ENCODE measurements around the gene HSFX1. TPM values are rescaled to one million over a fixed set of nuclear protein-coding genes. Genes with fewer than 3 reads are reported as not detected.
"Not testable (repeated sequence)": the region's sequence is repeated elsewhere in the genome, so short reads cannot be mapped to it uniquely, and the experiment has no call there.

Gene HSFX1
- total RNA-seq, 1 experiment from 2014 or later: 0.55 TPM

GRCh38 chrX:149781727-149782126, 7.9 kb downstream of the HSFX1 start, which contains the start of gene MAGEA9:
MAGEA9 (plus strand) TSS chrX:149781930; CDS start chrX:149786211, 4,281 bp downstream.
- H2BK12ac ChIP-seq (ENCODE audit: insufficient read length, low read depth, low read length); H3K4ac ChIP-seq (ENCODE audit: low read depth, low read length); H2BK120ac ChIP-seq (ENCODE audit: low read depth, low read length, poor library complexity, severe bottlenecking); H2BK15ac ChIP-seq (ENCODE audit: low read depth, low read length); H3K79me1 ChIP-seq (ENCODE audit: insufficient read depth, low read depth, low read length, poor library complexity, severe bottlenecking); H3K4me2 ChIP-seq (ENCODE audit: insufficient read depth, insufficient read length, low read length); H2BK20ac ChIP-seq (ENCODE audit: low read depth, low read length, poor library complexity, severe bottlenecking); H3K4me1 Mint-ChIP-seq; H4K5ac ChIP-seq (ENCODE audit: insufficient read length, low read depth, low read length); H3K27ac Mint-ChIP-seq; H3K56ac ChIP-seq (ENCODE audit: insufficient read length, low read depth, low read length); H3K9me3 Mint-ChIP-seq; H4K8ac ChIP-seq (replicated peaks; ENCODE audit: insufficient read length, low read depth, low read length); H3K18ac ChIP-seq (ENCODE audit: insufficient read length, low read depth, low read length); H3K4me3 Mint-ChIP-seq; H3T11ph ChIP-seq (ENCODE audit: low read length); H3K79me2 ChIP-seq (ENCODE audit: insufficient read depth, low read length); H2AFZ ChIP-seq (ENCODE audit: low read length); H4K20me1 ChIP-seq (ENCODE audit: control insufficient read depth, insufficient read depth, insufficient read length); H3K27ac ChIP-seq (ENCODE audit: insufficient read length, low read depth, low read length); H3K27me3 Mint-ChIP-seq (ENCODE audit: low read depth); H3K4me1 ChIP-seq (ENCODE audit: insufficient read depth, low read length); H3K9me3 ChIP-seq (ENCODE audit: control insufficient read depth, low read depth, low read length); H3K23ac ChIP-seq (ENCODE audit: insufficient read length, low read depth, low read length); H2BK5ac ChIP-seq (ENCODE audit: insufficient read length, low read length); H3K14ac ChIP-seq (ENCODE audit: insufficient read depth, low read length); H4K91ac ChIP-seq (ENCODE audit: insufficient read length, low read depth, low read length); DNase-seq; H3K27me3 ChIP-seq (ENCODE audit: insufficient read depth, low read length); H3K9ac ChIP-seq (ENCODE audit: extremely low read depth, insufficient read length, low read length); H3K36me3 Mint-ChIP-seq (ENCODE audit: insufficient read depth in 1 of 3, low read depth in 3 of 3); H2AK5ac ChIP-seq (ENCODE audit: insufficient read length, low read length); H3K23me2 ChIP-seq (ENCODE audit: insufficient read length, low read depth, low read length, poor library complexity, severe bottlenecking): not testable (repeated sequence)
- no CpG with 5 or more reads among the region's 14 CpGs for WGBS (ENCODE audit: extremely low coverage, insufficient read length, low lambda C conversion rate)

GRCh38 chrX:149795531-149795930, 21.7 kb downstream of the HSFX1 start:
- not testable (repeated sequence) for H3K79me1 ChIP-seq (ENCODE audit: insufficient read depth, low read depth, low read length, poor library complexity, severe bottlenecking); H3K9ac ChIP-seq (ENCODE audit: extremely low read depth, insufficient read length, low read length); H3K27ac Mint-ChIP-seq; H3K79me2 ChIP-seq (ENCODE audit: insufficient read depth, low read length); H2BK120ac ChIP-seq (ENCODE audit: low read depth, low read length, poor library complexity, severe bottlenecking); H3K27ac ChIP-seq (ENCODE audit: insufficient read length, low read depth, low read length); H2AK5ac ChIP-seq (ENCODE audit: insufficient read length, low read length); H2BK15ac ChIP-seq (ENCODE audit: low read depth, low read length); DNase-seq; H3K4me3 Mint-ChIP-seq; H2BK20ac ChIP-seq (ENCODE audit: low read depth, low read length, poor library complexity, severe bottlenecking); H3K23ac ChIP-seq (ENCODE audit: insufficient read length, low read depth, low read length); H4K20me1 ChIP-seq (ENCODE audit: control insufficient read depth, insufficient read depth, insufficient read length); H4K8ac ChIP-seq (replicated peaks; ENCODE audit: insufficient read length, low read depth, low read length); H3K27me3 Mint-ChIP-seq (ENCODE audit: low read depth); H3K23me2 ChIP-seq (ENCODE audit: insufficient read length, low read depth, low read length, poor library complexity, severe bottlenecking); H3K56ac ChIP-seq (ENCODE audit: insufficient read length, low read depth, low read length); H2AFZ ChIP-seq (ENCODE audit: low read length); H2BK5ac ChIP-seq (ENCODE audit: insufficient read length, low read length); H3K4ac ChIP-seq (ENCODE audit: low read depth, low read length); H3K36me3 Mint-ChIP-seq (ENCODE audit: insufficient read depth in 1 of 3, low read depth in 3 of 3); H2BK12ac ChIP-seq (ENCODE audit: insufficient read length, low read depth, low read length); H3T11ph ChIP-seq (ENCODE audit: low read length); H4K5ac ChIP-seq (ENCODE audit: insufficient read length, low read depth, low read length); H3K9me3 ChIP-seq (ENCODE audit: control insufficient read depth, low read depth, low read length); H3K4me2 ChIP-seq (ENCODE audit: insufficient read depth, insufficient read length, low read length); H3K27me3 ChIP-seq (ENCODE audit: insufficient read depth, low read length); H3K4me1 Mint-ChIP-seq; H3K18ac ChIP-seq (ENCODE audit: insufficient read length, low read depth, low read length); H3K4me1 ChIP-seq (ENCODE audit: insufficient read depth, low read length); H4K91ac ChIP-seq (ENCODE audit: insufficient read length, low read depth, low read length); H3K14ac ChIP-seq (ENCODE audit: insufficient read depth, low read length)
- WGBS (ENCODE audit: extremely low coverage, insufficient read length, low lambda C conversion rate): no CpG with 5 or more reads among the region's 1 CpG
- H3K9me3 Mint-ChIP-seq: peaks cover 31 to 33% of the 10 kb centered on the region in 2 experiments

All from H9 (cell line).